ENCODE measurements around the gene SLC2A8. TPM values are rescaled to one million over a fixed set of nuclear protein-coding genes. Genes with fewer than 3 reads are reported as not detected.

Gene SLC2A8
- total and polyA plus RNA-seq, 10 donors = 10.0 to 32.0 (median 21.0) TPM

GRCh38 chr9:127446713-127447415 is 49.9 kb downstream of the SLC2A8 start:
- DNase-seq = no peak
- Histone ChIP-seq H3K4me3 (no peak overlapping the region), H3K27me3 (replicated peaks in 1 of 7) (no peaks in the 10 kb centered on the region), H3K9me3 (peaks cover 0 to 14% (median 0%) of the 10 kb centered on the region in 8 donors), H3K36me3 (peaks cover 0 to 86% (median 75%) of the 10 kb centered on the region in 6 donors), H3K27ac (peak overlapping the region in 1 of 8 donors; percentile 27), H3K4me1 (peaks cover 16 to 40% (median 27%) of the 10 kb centered on the region in 6 donors)
- 80 to 91% (median 81%) methylated on average over 6 to 7 of the region's 7 CpGs for WGBS, 5 donors
- TF ChIP-seq POLR2AphosphoS5 (IDR thresholded peaks at IDR 0.05) = no peak
- TF ChIP-seq POLR2A (IDR thresholded peaks at IDR 0.05) = no peak
- TF ChIP-seq CTCF (IDR thresholded peaks at IDR 0.05 in 8 of 11, conservative IDR thresholded peaks at IDR 0.05 in 3 of 11) = no peak
- intact Hi-C loops (cut with DNase I; ENCODE audit: low total_unique reads) = no loop called here

- 67 to 86% (median 74%) methylated on average over 7 of the region's 7 CpGs for WGBS, 5 donors
- Histone ChIP-seq H3K4me1 (peaks cover 22 to 47% (median 33%) of the 10 kb centered on the region in 6 donors), H3K27ac (no peak overlapping the region), H3K36me3 (peaks cover 0 to 79% (median 68%) of the 10 kb centered on the region in 6 donors), H3K9me3 (peaks cover 0 to 14% (median 0%) of the 10 kb centered on the region in 8 donors), H3K4me3 (no peak overlapping the region), H3K27me3 (replicated peaks in 1 of 7) (no peaks in the 10 kb centered on the region)
- no peak for DNase-seq
- no peak for TF ChIP-seq POLR2AphosphoS5 (IDR thresholded peaks at IDR 0.05)
- intact Hi-C loops (cut with DNase I; ENCODE audit: low total_unique reads) = no loop called here
These were observed 50.6 kb downstream of the SLC2A8 start for GRCh38 chr9:127447416-127448111.

GRCh38 chr9:127448112-127448805 is 51.3 kb downstream of the SLC2A8 start:
- Histone ChIP-seq H3K4me1 (peaks cover 24 to 54% (median 39%) of the 10 kb centered on the region in 6 donors), H3K27me3 (replicated peaks in 1 of 7) (no peaks in the 10 kb centered on the region), H3K36me3 (peaks cover 0 to 78% (median 63%) of the 10 kb centered on the region in 6 donors), H3K27ac (peak overlapping the region in 4 of 8 donors; percentile 23 to 96 (median 93)), H3K4me3 (peak overlapping the region in 1 of 8 donors; percentile 89), H3K9me3 (peaks cover 0 to 14% (median 0%) of the 10 kb centered on the region in 8 donors)
- intact Hi-C loops (cut with DNase I; ENCODE audit: low total_unique reads) = no loop called here
- no peak for DNase-seq
- WGBS, 5 donors = 89 to 95% (median 92%) methylated on average over 8 of the region's 8 CpGs
- TF ChIP-seq POLR2A (IDR thresholded peaks at IDR 0.05) (no peak), CTCF (IDR thresholded peaks at IDR 0.05 in 8 of 11, conservative IDR thresholded peaks at IDR 0.05 in 3 of 11) (no peak), POLR2AphosphoS5 (IDR thresholded peaks at IDR 0.05) (no peak)

- H3K4me3 ChIP-seq = peak overlapping the region; percentile 65 to 90 (median 81)
- WGBS, 5 donors = 51 to 67% (median 57%) methylated on average over 5 of the region's 5 CpGs
- peaks cover 0 to 8% (median 0%) of the 10 kb centered on the region in 8 donors for H3K9me3 ChIP-seq
- H3K27me3 ChIP-seq (replicated peaks in 1 of 7) = no peaks in the 10 kb centered on the region
- intact Hi-C loops (cut with DNase I; ENCODE audit: low total_unique reads) = no loop called here
- peaks cover 24 to 59% (median 40%) of the 10 kb centered on the region in 6 donors for H3K4me1 ChIP-seq
- peak overlapping the region in 7 of 8 donors; percentile 90 to 96 (median 95) for H3K27ac ChIP-seq
- peaks cover 0 to 77% (median 53%) of the 10 kb centered on the region in 6 donors for H3K36me3 ChIP-seq
- TF ChIP-seq POLR2A (IDR thresholded peaks at IDR 0.05) (no peak), POLR2AphosphoS5 (IDR thresholded peaks at IDR 0.05) (no peak), CTCF (IDR thresholded peaks at IDR 0.05 in 8 of 11, conservative IDR thresholded peaks at IDR 0.05 in 3 of 11) (no peak)
- DNase-seq = no peak
These were observed 52.5 kb downstream of the SLC2A8 start for GRCh38 chr9:127449332-127449966.

All from spleen (tissue), 11 donors.